ENCODE data around the gene BRPF1. TPM values are rescaled to one million over a fixed set of nuclear protein-coding genes. Genes with fewer than 3 reads are reported as not detected.
A peak's percentile ranks its signal among the peaks of the same experiment; 100 is the strongest.

The BRPF1 gene
- total RNA-seq, 1 experiment from 2014 or later: 23.6 TPM

GRCh38 chr3:9777694-9778021 lies 46.1 kb downstream of the BRPF1 start (continued):
- no peak for TF ChIP-seq ZBTB33 (IDR thresholded peaks at IDR 0.05; ENCODE audit: extremely low read depth, insufficient replicate concordance, low read length)
- no peak for TF ChIP-seq EZH2 (IDR thresholded peaks at IDR 0.05)
- TF ChIP-seq CBX3 (IDR thresholded peaks at IDR 0.05; ENCODE audit: low read depth): no peak
- TF ChIP-seq ZNF274 (IDR thresholded peaks at IDR 0.05; ENCODE audit: low read depth, low read length): no peak
- TF ChIP-seq YY1 (IDR thresholded peaks at IDR 0.05; ENCODE audit: extremely low read depth, insufficient replicate concordance, low read depth, low read length): no peak

- Histone ChIP-seq H2AFZ (ENCODE audit: low read depth, low read length, poor library complexity, severe bottlenecking) (no peak overlapping the region), H3K4me2 (ENCODE audit: low read length) (no peak overlapping the region), H3K9ac (ENCODE audit: low read length) (no peak overlapping the region), H3K79me2 (ENCODE audit: insufficient read depth, low read length) (no peaks in the 10 kb centered on the region), H3K36me3 (ENCODE audit: control insufficient read depth in 1 of 2, insufficient read depth in 2 of 2, low read length in 2 of 2) (peaks cover 0 to 4% of the 10 kb centered on the region in 2 experiments; a peak in 3 of 4 replicates), H4K20me1 (ENCODE audit: insufficient read depth) (no peaks in the 10 kb centered on the region), H3K4me1 (ENCODE audit: control insufficient read depth in 1 of 2, insufficient read depth in 2 of 2, low read length in 2 of 2) (peaks cover 0 to 11% of the 10 kb centered on the region in 2 experiments; a peak in 1 of 4 replicates), H3K27me3 (ENCODE audit: insufficient read depth, low read length) (no peaks in the 10 kb centered on the region), H3K4me3 (replicated peaks in 1 of 2; ENCODE audit: low read depth in 1 of 2, low read length in 2 of 2) (no peak overlapping the region), H3K9me3 (ENCODE audit: control insufficient read depth in 1 of 2, insufficient read depth in 1 of 2, low read depth in 1 of 2, low read length in 2 of 2) (no peaks in the 10 kb centered on the region), H3K9me2 (ENCODE audit: insufficient read depth) (no peaks in the 10 kb centered on the region), H3K27ac (ENCODE audit: low read depth, low read length) (no peak overlapping the region)
- RAD21 ChIA-PET (ENCODE audit: low non-redundant PET in 1 of 2, low total read pairs in 2 of 2, uncharacterized antibody in 2 of 2, unreplicated experiment in 2 of 2): no interaction called here
- no peak for ATAC-seq
- intact Hi-C loops (cut with micrococcal nuclease): no loop called here
- no peak for DNase-seq (ENCODE audit: low read depth, low spot score)
- POLR2A ChIA-PET: no interaction called here
- CTCF ChIA-PET: no interaction called here
- no TSS peak for BruUV-seq (replicated peaks)
- no peak for TF ChIP-seq TCF7L2 (IDR thresholded peaks at IDR 0.05; ENCODE audit: borderline replicate concordance, extremely low read depth, insufficient read depth, insufficient read length)
- no peak for TF ChIP-seq REST (IDR thresholded peaks at IDR 0.05; ENCODE audit: low read depth)
- TF ChIP-seq ELF1 (IDR thresholded peaks at IDR 0.05; ENCODE audit: borderline replicate concordance, low read depth): no peak
- no peak for TF ChIP-seq POLR2A (IDR thresholded peaks at IDR 0.05; ENCODE audit: borderline replicate concordance, extremely low read depth, insufficient read depth, insufficient read length)
- peak; percentile 51 for TF ChIP-seq SP1 (IDR thresholded peaks at IDR 0.05; ENCODE audit: low read depth)
- no peak for TF ChIP-seq CTCF (IDR thresholded peaks at IDR 0.05 in 2 of 3, conservative IDR thresholded peaks at IDR 0.05 in 1 of 3; ENCODE audit: borderline replicate concordance in 1 of 3, insufficient read depth in 1 of 3, low read depth in 2 of 3, low read length in 2 of 3)
- TF ChIP-seq ATF3 (IDR thresholded peaks at IDR 0.05): no peak
- no peak for TF ChIP-seq YY1 (IDR thresholded peaks at IDR 0.05; ENCODE audit: extremely low read depth, insufficient replicate concordance, low read depth, low read length)
- no peak for TF ChIP-seq ZFX (IDR thresholded peaks at IDR 0.05)
- TF ChIP-seq ZNF274 (IDR thresholded peaks at IDR 0.05; ENCODE audit: low read depth, low read length): no peak
Observed at GRCh38 chr3:9778143-9779074, 46.9 kb downstream of the BRPF1 start.
